Activated CD4-positive, alpha-beta memory T cell treated with anti-CD3 and anti-CD28 coated beads, Interleukin-2, amount 10 ng/mL, durations not matched to agents 7 days and 5 days (primary cell): ENCODE measurements around the gene ELAVL2. TPM values are rescaled to one million over a fixed set of nuclear protein-coding genes. Genes with fewer than 3 reads are reported as not detected.

Source experiments
- CTCF ChIA-PET: fragments of 350-600 bp; sonication (Branson Sonifier 250); formaldehyde crosslinking; loops from one replicate; lab custom pipeline; 2021; ENCODE audit warnings: antibody characterized with exemption, inconsistent platforms; lab: Charles Lee
- POLR2A ChIA-PET: fragments of 350-600 bp; sonication (Branson Sonifier 250); formaldehyde crosslinking; loops from one replicate; lab custom pipeline; 2021; ENCODE audit warnings: antibody characterized with exemption; lab: Charles Lee
- DNase-seq: peaks from one replicate; pipeline ENCODE4 v3.0.0-alpha.2; 2020
- H3K27ac Mint-ChIP-seq: one replicate; pipeline ENCODE4 v1.8.0; 2021; ENCODE audit warnings: mild to moderate bottlenecking, mixed read lengths
- H3K27me3 Mint-ChIP-seq: one replicate; pipeline ENCODE4 v1.8.0; 2021; ENCODE audit warnings: mixed read lengths
- H3K36me3 Mint-ChIP-seq: one replicate; pipeline ENCODE4 v1.8.0; 2021; ENCODE audit warnings: low read depth, mixed read lengths
- H3K4me1 Mint-ChIP-seq: one replicate; pipeline ENCODE4 v1.8.0; 2021; ENCODE audit warnings: mixed read lengths
- H3K4me3 Mint-ChIP-seq: one replicate; pipeline ENCODE4 v1.8.0; 2021; ENCODE audit warnings: mild to moderate bottlenecking, mixed read lengths
- H3K9me3 Mint-ChIP-seq: one replicate; pipeline ENCODE4 v1.8.0; 2021; ENCODE audit warnings: mixed read lengths
- total RNA-seq, 2 experiments: library from RNA; stranded (reverse); gene quantifications; one replicate each; pipeline ENCODE4 v1.2.3, GENCODE V29; 2021

The ELAVL2 gene
- total RNA-seq, 2 experiments from 2014 or later, result not detected

- Mint-ChIP-seq H3K9me3 (peaks cover 2% of the 10 kb centered on the region), H3K4me3 (no peak overlapping the region), H3K27ac (no peak overlapping the region), H3K27me3 (no peaks in the 10 kb centered on the region), H3K4me1 (no peaks in the 10 kb centered on the region), H3K36me3 (no peaks in the 10 kb centered on the region)
- CTCF ChIA-PET, result no interaction called here
- POLR2A ChIA-PET, result no interaction called here
- no peak for DNase-seq
These were observed 53.7 kb downstream of the ELAVL2 start for GRCh38 chr9:23772385-23772783.

GRCh38 chr9:23771746-23772384 lies 54.2 kb downstream of the ELAVL2 start:
- no peak overlapping the region for H3K4me3 Mint-ChIP-seq
- DNase-seq, result no peak
- H3K36me3 Mint-ChIP-seq, result no peaks in the 10 kb centered on the region
- CTCF ChIA-PET, result no interaction called here
- no peak overlapping the region for H3K27ac Mint-ChIP-seq
- H3K27me3 Mint-ChIP-seq, result no peaks in the 10 kb centered on the region
- POLR2A ChIA-PET, result no interaction called here
- H3K4me1 Mint-ChIP-seq, result no peaks in the 10 kb centered on the region
- H3K9me3 Mint-ChIP-seq, result peaks cover 2% of the 10 kb centered on the region

GRCh38 chr9:23769307-23769935 lies 56.6 kb downstream of the ELAVL2 start:
- Mint-ChIP-seq H3K9me3 (no peaks in the 10 kb centered on the region), H3K4me1 (no peaks in the 10 kb centered on the region), H3K27ac (no peak overlapping the region), H3K27me3 (no peaks in the 10 kb centered on the region), H3K36me3 (no peaks in the 10 kb centered on the region), H3K4me3 (no peak overlapping the region)
- CTCF ChIA-PET, result no interaction called here
- DNase-seq, result no peak
- POLR2A ChIA-PET, result no interaction called here

GRCh38 chr9:23768861-23769260 lies 57.2 kb downstream of the ELAVL2 start:
- no peak overlapping the region for H3K4me3 Mint-ChIP-seq
- H3K9me3 Mint-ChIP-seq, result no peaks in the 10 kb centered on the region
- H3K27me3 Mint-ChIP-seq, result no peaks in the 10 kb centered on the region
- ChIA-PET CTCF (no interaction called here), POLR2A (no interaction called here)
- DNase-seq, result no peak
- no peaks in the 10 kb centered on the region for H3K36me3 Mint-ChIP-seq
- no peaks in the 10 kb centered on the region for H3K4me1 Mint-ChIP-seq
- H3K27ac Mint-ChIP-seq, result no peak overlapping the region

GRCh38 chr9:23766613-23767012 lies 59.4 kb downstream of the ELAVL2 start:
- CTCF ChIA-PET, result no interaction called here

GRCh38 chr9:23765561-23765960 lies 60.5 kb downstream of the ELAVL2 start:
- H3K27me3 Mint-ChIP-seq, result no peaks in the 10 kb centered on the region
- H3K4me3 Mint-ChIP-seq, result no peak overlapping the region
- no peak overlapping the region for H3K27ac Mint-ChIP-seq
- no peaks in the 10 kb centered on the region for H3K4me1 Mint-ChIP-seq
- DNase-seq, result no peak
- CTCF ChIA-PET, result no interaction called here
- POLR2A ChIA-PET, result no interaction called here
- no peaks in the 10 kb centered on the region for H3K36me3 Mint-ChIP-seq
- peaks cover 2% of the 10 kb centered on the region for H3K9me3 Mint-ChIP-seq

More at GRCh38 chr9:23766613-23767012, 59.4 kb downstream of the ELAVL2 start:
- Mint-ChIP-seq H3K27me3 (no peaks in the 10 kb centered on the region), H3K4me1 (no peaks in the 10 kb centered on the region), H3K9me3 (peaks cover 2% of the 10 kb centered on the region), H3K27ac (no peak overlapping the region), H3K4me3 (no peak overlapping the region), H3K36me3 (no peaks in the 10 kb centered on the region)
- no peak for DNase-seq
- POLR2A ChIA-PET, result no interaction called here

GRCh38 chr9:23764219-23764618 lies 61.8 kb downstream of the ELAVL2 start:
- ChIA-PET CTCF (no interaction called here), POLR2A (no interaction called here)
- H3K27me3 Mint-ChIP-seq, result no peaks in the 10 kb centered on the region
- H3K4me3 Mint-ChIP-seq, result no peak overlapping the region
- no peak overlapping the region for H3K27ac Mint-ChIP-seq
- H3K4me1 Mint-ChIP-seq, result no peaks in the 10 kb centered on the region
- H3K9me3 Mint-ChIP-seq, result peaks cover 2% of the 10 kb centered on the region
- no peaks in the 10 kb centered on the region for H3K36me3 Mint-ChIP-seq
- no peak for DNase-seq

- peaks cover 2% of the 10 kb centered on the region for H3K9me3 Mint-ChIP-seq
- no peak overlapping the region for H3K4me3 Mint-ChIP-seq
- no peaks in the 10 kb centered on the region for H3K4me1 Mint-ChIP-seq
- no peaks in the 10 kb centered on the region for H3K27me3 Mint-ChIP-seq
- DNase-seq, result no peak
- H3K27ac Mint-ChIP-seq, result no peak overlapping the region
- CTCF ChIA-PET, result no interaction called here
- POLR2A ChIA-PET, result no interaction called here
- no peaks in the 10 kb centered on the region for H3K36me3 Mint-ChIP-seq
These were observed 71.5 kb downstream of the ELAVL2 start for GRCh38 chr9:23754551-23754950.

GRCh38 chr9:23752859-23753258 lies 73.2 kb downstream of the ELAVL2 start:
- DNase-seq, result no peak
- POLR2A ChIA-PET, result no interaction called here
- Mint-ChIP-seq H3K4me1 (no peaks in the 10 kb centered on the region), H3K27ac (no peak overlapping the region), H3K36me3 (no peaks in the 10 kb centered on the region), H3K27me3 (no peaks in the 10 kb centered on the region), H3K9me3 (peaks cover 4% of the 10 kb centered on the region), H3K4me3 (no peak overlapping the region)
- CTCF ChIA-PET, result no interaction called here

- no peak overlapping the region for H3K4me3 Mint-ChIP-seq
- no peaks in the 10 kb centered on the region for H3K36me3 Mint-ChIP-seq
- H3K4me1 Mint-ChIP-seq, result no peaks in the 10 kb centered on the region
- no peaks in the 10 kb centered on the region for H3K27me3 Mint-ChIP-seq
- H3K27ac Mint-ChIP-seq, result no peak overlapping the region
- ChIA-PET CTCF (no interaction called here), POLR2A (no interaction called here)
- DNase-seq, result no peak
- peaks cover 4% of the 10 kb centered on the region for H3K9me3 Mint-ChIP-seq
These were observed 74.4 kb downstream of the ELAVL2 start for GRCh38 chr9:23751633-23752032.

GRCh38 chr9:23750808-23751207 lies 75.2 kb downstream of the ELAVL2 start:
- no peak overlapping the region for H3K4me3 Mint-ChIP-seq
- H3K4me1 Mint-ChIP-seq, result no peaks in the 10 kb centered on the region
- H3K27me3 Mint-ChIP-seq, result no peaks in the 10 kb centered on the region
- H3K36me3 Mint-ChIP-seq, result no peaks in the 10 kb centered on the region
- POLR2A ChIA-PET, result no interaction called here
- CTCF ChIA-PET, result no interaction called here
- DNase-seq, result no peak
- H3K9me3 Mint-ChIP-seq, result peaks cover 7% of the 10 kb centered on the region
- H3K27ac Mint-ChIP-seq, result no peak overlapping the region

GRCh38 chr9:23747088-23748075 lies 78.7 kb downstream of the ELAVL2 start:
- no peaks in the 10 kb centered on the region for H3K4me1 Mint-ChIP-seq
- H3K36me3 Mint-ChIP-seq, result no peaks in the 10 kb centered on the region
- no peak overlapping the region for H3K27ac Mint-ChIP-seq
- DNase-seq, result no peak
- H3K27me3 Mint-ChIP-seq, result no peaks in the 10 kb centered on the region
- no peak overlapping the region for H3K4me3 Mint-ChIP-seq
- ChIA-PET CTCF (no interaction called here), POLR2A (no interaction called here)
- peaks cover 6% of the 10 kb centered on the region for H3K9me3 Mint-ChIP-seq

GRCh38 chr9:23746317-23746716 lies 79.7 kb downstream of the ELAVL2 start:
- H3K27me3 Mint-ChIP-seq, result no peaks in the 10 kb centered on the region
- peaks cover 6% of the 10 kb centered on the region for H3K9me3 Mint-ChIP-seq
- no peak overlapping the region for H3K27ac Mint-ChIP-seq
- no peaks in the 10 kb centered on the region for H3K36me3 Mint-ChIP-seq
- POLR2A ChIA-PET, result no interaction called here
- H3K4me3 Mint-ChIP-seq, result no peak overlapping the region
- DNase-seq, result no peak
- H3K4me1 Mint-ChIP-seq, result no peaks in the 10 kb centered on the region
- CTCF ChIA-PET, result no interaction called here
